Measurements from ENCODE around the gene GPR146.
A peak's percentile ranks its signal among the peaks of the same experiment; 100 is the strongest.
"Not testable (repeated sequence)": the region's sequence is repeated elsewhere in the genome, so short reads cannot be mapped to it uniquely, and the experiment has no call there.

The GPR146 gene

GRCh38 chr7:1027242-1028043, 16.9 kb upstream of the GPR146 start:
- peak; percentile 15 for DNase-seq

DNA sequence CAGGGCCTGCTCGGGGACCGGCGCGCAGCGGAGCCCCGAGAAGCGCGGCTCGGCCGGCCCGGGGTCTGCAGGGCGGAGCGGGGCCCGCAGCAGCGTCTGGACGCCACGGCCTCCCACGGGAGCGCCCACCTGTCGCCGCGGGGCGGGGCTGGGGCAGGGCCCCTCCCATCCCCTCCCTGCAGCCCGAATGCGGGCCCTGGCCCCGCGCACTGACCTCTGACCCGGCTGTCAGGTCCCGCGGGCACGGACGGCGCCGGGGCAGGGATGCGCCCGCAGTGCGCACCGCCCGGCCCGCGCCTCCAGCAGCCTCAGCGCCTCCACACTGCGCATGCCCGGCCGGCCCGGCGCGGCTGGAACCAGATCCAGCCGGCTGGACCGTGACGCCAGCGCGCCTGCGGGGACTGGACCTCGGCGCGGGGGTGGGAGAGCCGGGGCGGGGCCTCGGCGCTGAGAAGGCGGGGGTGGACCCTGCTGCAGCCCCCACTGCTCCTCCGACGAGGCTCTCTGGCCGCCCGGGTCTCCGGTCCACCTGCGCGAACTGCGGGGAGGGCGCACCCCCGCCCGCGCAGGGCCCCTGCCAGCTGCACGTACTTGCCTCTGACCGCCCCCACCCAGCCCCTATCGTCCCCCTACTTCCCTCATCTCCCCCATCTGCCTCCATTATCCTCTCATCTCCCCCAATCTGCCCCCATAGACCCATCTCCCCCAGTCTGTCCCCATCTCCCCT, 16.1 kb upstream of the GPR146 start:
- DNase-seq: peak; percentile 84

DNA sequence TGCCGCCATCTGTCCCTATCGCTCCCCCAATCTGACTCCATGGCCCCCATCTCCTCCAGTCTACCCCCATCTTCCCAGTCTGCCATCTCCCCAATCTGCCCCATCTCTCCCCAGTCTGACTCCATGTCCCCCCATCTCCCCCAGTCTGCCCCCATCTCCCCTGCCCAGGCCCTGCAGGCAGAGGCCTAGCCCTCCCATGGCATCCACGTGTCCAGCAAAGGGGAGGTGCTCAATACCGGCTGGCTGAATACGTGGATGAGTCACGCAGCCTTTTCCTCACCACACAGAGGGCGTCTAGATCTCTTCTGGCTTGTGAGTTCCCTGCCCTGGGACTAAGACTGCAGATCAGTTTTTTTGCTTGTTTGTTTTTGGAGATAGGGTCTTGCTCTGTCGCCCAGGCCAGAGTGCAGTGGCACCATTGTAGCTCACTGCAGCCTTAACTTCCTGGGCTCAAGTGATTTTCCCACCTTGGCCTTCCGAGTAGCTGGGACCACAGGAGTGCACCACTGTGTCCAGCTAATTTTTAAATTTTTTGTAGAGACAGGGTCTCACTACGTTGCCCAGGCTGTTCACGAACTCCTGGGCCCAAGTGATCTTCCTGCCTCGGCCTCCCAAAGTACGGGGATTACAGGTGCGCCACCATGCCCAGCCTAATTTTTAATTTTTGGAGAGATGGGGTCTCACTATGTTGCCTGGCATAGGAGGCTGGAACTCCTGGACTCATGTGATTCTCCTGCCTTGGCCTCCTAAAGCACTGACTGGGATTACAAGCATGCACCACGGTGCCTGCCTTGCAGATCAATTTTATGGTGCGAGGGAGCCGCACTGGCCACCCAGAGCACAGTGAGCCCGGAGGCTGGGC, 15.3 kb upstream of the GPR146 start:
- DNase-seq: peak; percentile 56

DNA sequence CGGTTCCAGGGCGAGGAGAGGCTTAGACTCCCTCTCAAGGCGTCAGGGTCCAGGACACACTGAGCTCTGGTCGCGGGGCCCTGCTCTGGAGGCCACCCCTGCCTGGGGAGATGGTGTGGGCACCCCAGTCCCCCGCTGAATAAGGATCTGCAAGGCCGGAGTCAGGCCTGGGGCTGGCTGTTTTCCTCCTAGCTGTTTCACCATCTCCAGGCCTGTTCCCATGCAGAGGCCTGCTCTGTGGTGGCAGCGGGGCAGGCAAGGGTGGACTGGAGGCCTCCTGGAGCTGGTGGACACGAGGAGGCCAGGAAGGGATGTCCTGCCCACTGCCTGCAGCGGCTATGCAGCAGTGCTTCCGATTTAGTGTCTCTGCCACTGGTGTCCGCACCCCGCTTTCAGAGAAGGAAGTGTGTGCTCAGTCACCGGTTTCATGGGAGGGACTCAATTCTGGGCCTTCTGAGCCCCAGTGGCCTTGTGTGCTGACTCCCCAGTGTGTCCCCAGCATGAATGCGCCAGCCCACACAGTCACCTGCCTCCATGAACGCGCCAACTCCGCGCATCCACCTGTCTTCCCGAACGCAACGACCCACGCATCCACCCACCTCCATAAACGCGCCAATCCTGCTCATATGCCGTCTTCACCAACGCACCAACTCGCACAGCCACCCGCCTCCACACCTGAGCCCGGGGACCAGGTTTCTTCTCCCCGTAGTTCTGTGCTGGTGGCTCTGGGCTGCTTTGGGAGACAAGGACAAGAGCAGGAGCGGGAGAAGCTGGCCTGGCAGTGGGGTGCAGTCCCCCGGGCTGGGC, 14.5 kb upstream of the GPR146 start:
- DNase-seq: no peak

- no peak for DNase-seq
Measured at GRCh38 chr7:1030444-1031070, 13.8 kb upstream of the GPR146 start.

DNA sequence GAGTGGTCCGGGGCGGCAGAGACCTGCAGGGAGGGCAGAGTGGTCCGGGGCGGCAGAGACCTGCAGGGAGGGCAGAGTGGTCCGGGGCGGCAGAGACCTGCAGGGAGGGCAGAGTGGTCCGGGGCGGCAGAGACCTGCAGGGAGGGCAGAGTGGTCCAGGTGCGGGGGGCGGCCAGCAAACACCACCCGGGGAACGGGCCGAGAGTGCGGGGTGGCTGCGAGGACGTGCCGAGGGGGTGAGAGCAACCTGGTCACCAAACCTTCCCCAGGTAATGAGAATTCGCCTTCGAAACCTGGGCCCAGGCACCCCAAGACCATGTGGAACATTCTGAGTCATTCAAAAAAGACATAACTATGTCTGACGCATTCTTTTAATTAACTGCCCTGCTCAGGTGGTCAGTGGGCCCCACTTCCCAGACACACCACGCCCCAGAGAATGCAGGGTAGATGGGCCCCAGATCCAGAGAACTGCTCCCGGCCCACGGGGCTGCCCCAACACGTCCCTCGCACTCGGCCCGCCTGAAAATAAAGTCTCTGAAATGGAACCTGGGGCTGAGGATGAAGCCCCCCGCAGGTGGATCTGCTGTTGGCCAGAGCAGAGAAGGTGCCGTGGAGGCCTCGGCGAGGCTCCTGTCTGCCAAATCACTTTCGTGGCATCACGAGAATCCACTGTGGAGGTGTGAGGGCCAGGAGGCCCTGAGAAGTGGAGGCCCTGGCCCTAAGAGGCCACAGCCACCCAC, 12.5 kb upstream of the GPR146 start:
- no peak for DNase-seq

- DNase-seq: no peak
Measured at GRCh38 chr7:1032536-1033181, 11.7 kb upstream of the GPR146 start.

DNA sequence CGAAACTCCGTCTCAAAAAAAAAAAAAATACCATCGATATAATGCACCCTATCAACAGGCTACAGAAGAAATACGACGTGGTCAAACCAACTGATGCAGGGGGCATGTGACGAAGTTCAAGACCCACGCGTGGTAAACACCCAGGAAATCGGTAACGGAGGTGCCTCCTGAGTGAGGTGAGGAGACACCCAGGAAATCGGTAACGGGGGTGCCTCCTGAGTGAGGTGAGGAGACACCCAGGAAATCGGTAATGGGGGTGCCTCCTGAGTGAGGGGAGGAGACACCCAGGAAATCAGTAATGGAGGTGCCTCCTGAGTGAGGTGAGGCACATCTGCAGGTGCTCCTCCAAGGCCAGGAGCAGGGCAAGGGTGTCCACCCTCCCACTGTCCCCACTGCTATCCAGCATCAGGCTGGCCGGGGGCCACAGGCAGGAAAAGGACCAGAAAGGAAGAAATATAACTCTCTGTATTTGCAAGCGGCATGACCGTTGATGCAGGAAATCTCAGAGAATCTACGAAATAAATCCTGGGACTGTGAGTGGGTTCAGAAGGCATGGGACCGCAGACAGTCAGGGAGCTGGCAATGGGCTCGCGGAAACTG, 10.7 kb upstream of the GPR146 start:
- no peak for DNase-seq

GRCh38 chr7:1034769-1035168, 9.6 kb upstream of the GPR146 start:
- DNase-seq: not testable (repeated sequence)

GRCh38 chr7:1036164-1036928, 8.0 kb upstream of the GPR146 start:
- DNase-seq: not testable (repeated sequence)

GRCh38 chr7:1040233-1040632, 4.1 kb upstream of the GPR146 start:
- DNase-seq: not testable (repeated sequence)

DNA sequence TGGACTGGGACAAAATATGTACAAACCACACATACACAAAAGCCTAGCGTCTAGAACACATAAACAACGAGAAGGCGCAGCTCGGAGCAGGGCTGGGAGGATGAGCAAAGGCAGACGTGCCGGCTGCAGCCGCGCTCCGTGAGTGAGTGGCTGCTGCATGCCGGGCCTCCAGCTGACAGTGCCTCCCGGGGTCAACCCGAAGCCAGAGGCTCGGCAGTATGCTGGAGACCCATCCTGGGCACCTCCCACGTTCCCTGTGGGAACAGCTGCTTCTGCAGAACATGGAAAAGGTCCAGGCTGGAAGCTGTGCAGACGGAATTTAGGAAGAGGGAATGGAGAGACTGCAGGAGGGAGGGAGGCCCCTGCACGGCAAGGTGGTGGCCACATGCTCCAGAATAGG, 3.6 kb upstream of the GPR146 start:
- peak; percentile 24 for DNase-seq

- DNase-seq: no peak
Measured at GRCh38 chr7:1041551-1042491, 2.5 kb upstream of the GPR146 start.

DNA sequence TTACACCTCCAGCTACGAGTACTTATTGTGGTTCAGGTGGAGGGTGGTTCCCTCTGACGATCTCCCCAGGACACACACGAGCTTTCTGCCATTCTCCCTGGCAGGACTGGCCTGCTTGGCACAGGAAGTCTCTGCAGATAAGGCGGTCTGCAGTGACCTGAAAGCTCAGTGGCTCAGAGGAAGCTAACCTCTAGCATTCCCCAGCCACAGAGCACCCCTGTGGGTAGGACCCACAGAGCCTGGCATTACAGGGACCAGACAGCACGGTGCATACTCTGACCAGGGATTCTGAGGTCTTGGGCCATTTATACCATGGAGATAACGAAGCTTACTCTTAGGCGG, 1.9 kb upstream of the GPR146 start:
- no peak for DNase-seq

DNA sequence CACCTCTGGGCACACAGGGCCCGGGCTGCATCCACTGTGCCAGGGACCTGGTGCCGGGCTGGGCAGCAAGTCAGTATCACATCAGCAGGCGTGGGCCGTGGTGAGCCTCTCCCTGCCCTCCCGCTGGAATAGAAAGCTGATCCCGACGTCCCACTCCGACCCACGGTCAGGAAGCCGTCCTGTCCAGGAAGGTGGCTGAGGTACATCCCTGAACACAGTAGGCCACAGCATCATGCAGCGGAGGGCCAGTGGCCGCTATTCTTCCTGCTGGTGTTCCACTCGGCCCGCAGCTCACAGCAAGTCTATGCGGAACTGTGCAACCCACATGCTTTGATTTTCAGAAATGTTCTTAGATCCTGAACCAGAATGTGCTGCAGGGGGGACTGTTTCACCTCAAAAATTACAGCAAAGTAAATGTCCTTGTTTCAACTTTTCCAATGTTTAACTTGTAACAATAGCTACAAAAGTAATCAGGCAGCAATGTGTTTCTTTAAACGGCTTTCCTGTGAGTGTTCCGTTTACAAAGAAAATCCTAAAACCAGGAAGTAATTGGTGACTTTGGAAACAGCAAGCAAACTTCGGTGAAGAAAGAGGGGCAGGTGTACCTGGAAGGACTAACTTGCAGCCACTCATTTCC, 676 bp upstream of the GPR146 start:
- DNase-seq: no peak

DNA sequence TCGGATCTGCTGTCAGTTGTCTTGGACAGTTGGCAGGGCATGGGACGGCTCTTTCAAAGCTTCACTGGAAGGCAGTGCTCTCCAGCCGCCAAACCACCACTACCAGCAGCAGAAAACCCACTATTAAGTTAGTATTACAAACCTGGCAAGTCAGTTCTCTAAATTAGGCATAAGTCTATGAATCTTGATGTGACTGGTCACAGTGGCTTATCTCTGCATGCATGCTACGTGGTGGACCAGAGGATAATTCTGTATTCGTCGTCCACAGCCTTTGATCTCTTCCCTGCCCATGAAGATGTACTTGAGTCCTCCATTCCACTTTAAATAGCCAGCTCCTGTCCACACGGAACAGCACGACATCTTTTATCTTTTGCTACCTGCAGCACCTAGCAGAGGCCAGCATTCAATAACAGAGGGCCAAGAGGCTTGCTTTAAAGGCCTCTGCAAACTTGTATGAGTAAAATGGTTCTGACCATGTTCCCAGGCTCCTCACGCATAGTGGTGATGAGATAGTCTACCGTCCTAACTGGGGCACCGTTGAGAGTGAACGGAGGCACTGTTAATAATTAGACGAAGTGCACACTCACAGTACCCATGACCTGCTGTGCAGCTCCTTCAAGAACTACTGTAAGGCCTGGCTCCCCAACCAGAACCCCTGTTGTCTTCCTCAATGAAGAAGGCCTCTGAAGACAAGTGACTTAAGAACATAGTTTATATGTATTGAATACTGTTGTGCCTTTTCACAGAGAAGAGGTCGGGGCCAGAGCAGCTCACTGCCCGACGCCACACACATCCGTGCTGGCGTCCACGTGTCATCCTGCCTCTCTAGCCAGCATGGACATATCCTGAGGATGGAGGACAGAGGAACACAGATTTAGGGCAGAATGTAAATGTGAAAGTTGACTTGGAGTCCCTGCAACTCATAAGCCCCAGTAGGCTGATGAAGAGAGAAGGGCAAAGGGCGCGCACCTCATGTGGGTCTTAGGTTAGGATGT, 1.0 kb downstream of the GPR146 start:
- no peak for DNase-seq

Data from SHP77 treated with DMSO at 0.1 percent for 48 hours (cell line).